ENCODE results near the gene MAST3.

DNA sequence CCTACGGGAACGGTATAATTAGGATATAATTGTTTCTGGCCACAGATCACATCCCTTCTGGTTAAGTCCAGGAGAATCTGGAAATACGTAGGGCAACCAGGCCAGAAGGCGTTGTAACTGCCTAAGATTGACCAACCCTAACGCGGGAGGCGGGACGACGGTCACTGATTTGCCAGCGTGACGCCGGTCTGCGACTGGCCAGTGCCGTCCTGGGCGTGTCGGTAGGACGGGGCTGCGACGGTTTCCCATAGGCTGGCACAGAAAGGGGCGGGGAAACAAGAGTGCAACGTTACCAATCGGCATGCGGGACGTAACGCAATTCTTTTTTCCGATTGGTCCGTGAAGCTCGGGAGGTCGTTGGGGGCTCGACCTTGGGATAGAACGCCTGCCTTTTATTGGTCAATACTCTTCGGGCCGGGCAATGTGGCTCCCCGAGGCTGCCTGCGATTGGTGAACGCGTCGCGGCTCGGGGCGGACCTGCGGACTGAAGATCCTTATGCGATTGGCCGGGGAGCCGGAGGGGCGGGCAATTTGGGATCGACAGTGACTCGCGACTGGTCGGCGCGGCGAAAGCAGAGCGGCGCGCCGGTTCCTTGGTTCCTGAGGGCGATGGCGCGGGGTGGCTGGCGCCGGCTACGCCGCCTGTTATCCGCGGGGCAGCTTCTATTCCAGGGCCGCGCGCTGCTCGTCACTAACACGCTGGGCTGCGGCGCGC lies 95.3 kb downstream of the MAST3 start, which contains the start of gene MPV17L2:
- TF ChIP-seq, protein P1, sequence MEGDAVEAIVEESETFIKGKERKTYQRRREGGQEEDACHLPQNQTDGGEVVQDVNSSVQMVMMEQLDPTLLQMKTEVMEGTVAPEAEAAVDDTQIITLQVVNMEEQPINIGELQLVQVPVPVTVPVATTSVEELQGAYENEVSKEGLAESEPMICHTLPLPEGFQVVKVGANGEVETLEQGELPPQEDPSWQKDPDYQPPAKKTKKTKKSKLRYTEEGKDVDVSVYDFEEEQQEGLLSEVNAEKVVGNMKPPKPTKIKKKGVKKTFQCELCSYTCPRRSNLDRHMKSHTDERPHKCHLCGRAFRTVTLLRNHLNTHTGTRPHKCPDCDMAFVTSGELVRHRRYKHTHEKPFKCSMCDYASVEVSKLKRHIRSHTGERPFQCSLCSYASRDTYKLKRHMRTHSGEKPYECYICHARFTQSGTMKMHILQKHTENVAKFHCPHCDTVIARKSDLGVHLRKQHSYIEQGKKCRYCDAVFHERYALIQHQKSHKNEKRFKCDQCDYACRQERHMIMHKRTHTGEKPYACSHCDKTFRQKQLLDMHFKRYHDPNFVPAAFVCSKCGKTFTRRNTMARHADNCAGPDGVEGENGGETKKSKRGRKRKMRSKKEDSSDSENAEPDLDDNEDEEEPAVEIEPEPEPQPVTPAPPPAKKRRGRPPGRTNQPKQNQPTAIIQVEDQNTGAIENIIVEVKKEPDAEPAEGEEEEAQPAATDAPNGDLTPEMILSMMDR (IDR thresholded peaks at IDR 0.05): peak in 1 of 4 experiments; percentile 39
- TF ChIP-seq POLR2A (IDR thresholded peaks at IDR 0.05): peak; percentile 87 to 91

All from uterus (tissue), 2 donors.